ENCODE measurements around the gene VPS13A. TPM values are rescaled to one million over a fixed set of nuclear protein-coding genes. Genes with fewer than 3 reads are reported as not detected.

VPS13A gene
- total and polyA plus RNA-seq, 9 of the 15 experiments (the other 6 are each of a cell fraction or from before 2014, with no cell fraction given), result 5.6 to 29.9 (median 14.7) TPM

GRCh38 chr9:77391834-77392233, 214.5 kb downstream of the VPS13A start (continued):
- TF ChIP-seq ZBTB40 (IDR thresholded peaks at IDR 0.05) (no peak), ZBTB40 (CRISPR knock-in tag; IDR thresholded peaks at IDR 0.05) (no peak), LEF1 (IDR thresholded peaks at IDR 0.05) (no peak), DEAF1 (CRISPR knock-in tag; IDR thresholded peaks at IDR 0.05) (no peak)

Measured in K562 (cell line).